Neuronal stem cell (in vitro differentiated cells): Measurements from ENCODE around the gene SAP30BP.

ENCODE experiments used
- DNase-seq: peaks from one replicate; pipeline ENCODE4 v3.0.0-alpha.2; 2013; ENCODE audit warnings: low spot score
- H2AFZ ChIP-seq: one replicate; pipeline ENCODE4 v1.6.1; 2013; ENCODE audit warnings: mild to moderate bottlenecking, low read length, inconsistent platforms
- H2AK5ac ChIP-seq: 2 replicates; pipeline ENCODE4 v1.6.1; 2013; ENCODE audit warnings: low read depth, mild to moderate bottlenecking, inconsistent platforms, low read length, moderate library complexity, mixed read lengths
- H2BK120ac ChIP-seq: 2 replicates; pipeline ENCODE4 v1.6.1; 2013; ENCODE audit warnings: low read depth, mild to moderate bottlenecking, inconsistent platforms, low read length, moderate library complexity, mixed read lengths
- H2BK12ac ChIP-seq: one replicate; pipeline ENCODE4 v1.6.1; 2013; ENCODE audit warnings: low read length, inconsistent platforms
- H2BK15ac ChIP-seq: 2 replicates; pipeline ENCODE4 v1.6.1; 2013; ENCODE audit warnings: mild to moderate bottlenecking, low read length, inconsistent platforms, mixed read lengths
- H2BK5ac ChIP-seq: one replicate; pipeline ENCODE4 v1.6.1; 2013; ENCODE audit warnings: inconsistent platforms, mild to moderate bottlenecking, low read length, moderate library complexity
- H3K14ac ChIP-seq: one replicate; pipeline ENCODE4 v1.6.1; 2013; ENCODE audit warnings: low read length, inconsistent platforms
- H3K18ac ChIP-seq: 2 replicates; pipeline ENCODE4 v1.6.1; 2013; ENCODE audit warnings: low read length, inconsistent platforms
- H3K23ac ChIP-seq: 2 replicates; pipeline ENCODE4 v1.6.1; 2013; ENCODE audit warnings: low read depth, mild to moderate bottlenecking, mixed read lengths, low read length, inconsistent platforms; ENCODE audit not compliant: poor library complexity
- H3K27ac ChIP-seq: replicated peaks from 3 replicates; pipeline ENCODE4 v1.5.1; 2013; ENCODE audit warnings: low read length, inconsistent platforms
- H3K27me3 ChIP-seq, 3 experiments: 2 replicates each; pipeline ENCODE4 v1.6.1; 2013; ENCODE audit warnings: low read length in 3 of 3, mild to moderate bottlenecking in 2 of 3, inconsistent platforms in 1 of 3, low read depth in 1 of 3, mixed read lengths in 1 of 3, moderate library complexity in 1 of 3; ENCODE audit not compliant: control insufficient read depth in 3 of 3, insufficient read depth in 3 of 3
- H3K36me3 ChIP-seq, 2 donors: replicated peaks in 1 of 2; 2 replicates each; pipeline ENCODE4 v1.6.1; 2013; ENCODE audit warnings: low read length in 2 of 2; ENCODE audit not compliant: control insufficient read depth in 2 of 2, insufficient read depth in 2 of 2
- H3K4ac ChIP-seq: 2 replicates; pipeline ENCODE4 v1.6.1; 2013; ENCODE audit warnings: inconsistent platforms, mild to moderate bottlenecking, low read length, moderate library complexity
- H3K4me1 ChIP-seq, 2 donors: 1 replicate in 1 of 2; 2 replicates in 1 of 2; pipeline ENCODE4 v1.6.1; 2013; ENCODE audit warnings: low read length in 2 of 2, low read depth in 1 of 2; ENCODE audit not compliant: control insufficient read depth in 2 of 2, insufficient read depth in 1 of 2
- H3K4me2 ChIP-seq: one replicate; pipeline ENCODE4 v1.6.1; 2013; ENCODE audit warnings: mild to moderate bottlenecking, low read length, inconsistent platforms; ENCODE audit not compliant: insufficient read depth, poor library complexity, severe bottlenecking
- H3K4me3 ChIP-seq, 2 donors: 2 replicates each; pipeline ENCODE4 v1.5.1; 2013; ENCODE audit warnings: low read length in 2 of 2, mild to moderate bottlenecking in 2 of 2, inconsistent platforms in 1 of 2, moderate library complexity in 1 of 2
- H3K79me1 ChIP-seq: one replicate; pipeline ENCODE4 v1.6.1; 2013; ENCODE audit warnings: low read depth, mild to moderate bottlenecking, inconsistent platforms, low read length, moderate library complexity
- H3K9ac ChIP-seq: one replicate; pipeline ENCODE4 v1.6.1; 2013; ENCODE audit warnings: mild to moderate bottlenecking, low read depth, low read length, inconsistent platforms; ENCODE audit not compliant: poor library complexity
- H3K9me3 ChIP-seq, 2 donors: replicated peaks in 1 of 2; 2 replicates each; pipeline versions ENCODE3 to v1.6.1; 2013; ENCODE audit warnings: low read length in 2 of 2, mild to moderate bottlenecking in 2 of 2, inconsistent platforms in 1 of 2, low read depth in 1 of 2, mixed read lengths in 1 of 2, moderate library complexity in 1 of 2; ENCODE audit not compliant: control insufficient read depth in 2 of 2, insufficient read depth in 1 of 2
- H4K8ac ChIP-seq: one replicate; pipeline ENCODE4 v1.6.1; 2013; ENCODE audit warnings: low read depth, mild to moderate bottlenecking, inconsistent platforms, low read length, moderate library complexity
- H4K91ac ChIP-seq: one replicate; pipeline ENCODE4 v1.6.1; 2013; ENCODE audit warnings: low read length, low read depth, mild to moderate bottlenecking, inconsistent platforms; ENCODE audit not compliant: poor library complexity
- WGBS, 2 donors: extraction: QIAGEN DNeasy Blood & Tissue Kit; methylation state at CpG; one replicate each; pipeline ENCODE4 v1.1.7; 2013; ENCODE audit warnings: missing lambda C conversion rate in 2 of 2, mixed read lengths in 1 of 2; ENCODE audit not compliant: insufficient read length in 2 of 2, insufficient replicate concordance in 1 of 2; ENCODE audit errors: extremely low coverage in 2 of 2; 5-methylcytosine and 5-hydroxymethylcytosine counted together

SAP30BP gene

GRCh38 chr17:75662511-75662910 is 4.6 kb upstream of the SAP30BP start:
- H3K9ac ChIP-seq, result no peak overlapping the region
- no CpG with 5 or more reads among the region's 9 CpGs for WGBS, 2 donors
- peaks cover 29 to 59% of the 10 kb centered on the region in 2 donors for H3K36me3 ChIP-seq

GRCh38 chr17:75664099-75664549 is 3.0 kb upstream of the SAP30BP start:
- Histone ChIP-seq H3K36me3 (peaks cover 28 to 59% of the 10 kb centered on the region in 2 donors), H3K9ac (no peak overlapping the region), H2BK5ac (no peak overlapping the region), H3K27ac (no peak overlapping the region), H3K23ac (no peak overlapping the region), H3K4me3 (no peak overlapping the region), H3K4ac (no peak overlapping the region), H2BK12ac (no peak overlapping the region), H3K9me3 (no peaks in the 10 kb centered on the region), H2AK5ac (no peak overlapping the region), H4K91ac (no peak overlapping the region), H3K79me1 (peaks cover 5% of the 10 kb centered on the region), H3K4me1 (peaks cover 1 to 11% of the 10 kb centered on the region in 2 donors), H3K4me2 (no peak overlapping the region), H3K18ac (no peak overlapping the region), H3K27me3 (no peaks in the 10 kb centered on the region), H4K8ac (no peak overlapping the region), H2BK120ac (no peak overlapping the region), H2AFZ (no peak overlapping the region), H2BK15ac (no peak overlapping the region), H3K14ac (no peak overlapping the region)
- no CpG with 5 or more reads among the region's 3 CpGs for WGBS, 2 donors
- DNase-seq, result no peak

More at GRCh38 chr17:75662511-75662910, 4.6 kb upstream of the SAP30BP start:
- no peak overlapping the region for H2BK120ac ChIP-seq
- H2AK5ac ChIP-seq, result no peak overlapping the region
- no peak overlapping the region for H3K27ac ChIP-seq
- no peak overlapping the region for H3K4ac ChIP-seq
- no peaks in the 10 kb centered on the region for H3K9me3 ChIP-seq
- H3K4me3 ChIP-seq, result no peak overlapping the region
- H2BK15ac ChIP-seq, result no peak overlapping the region
- peaks cover 1 to 7% of the 10 kb centered on the region in 2 donors for H3K4me1 ChIP-seq
- H3K14ac ChIP-seq, result no peak overlapping the region
- H4K91ac ChIP-seq, result no peak overlapping the region
- H3K79me1 ChIP-seq, result peaks cover 3% of the 10 kb centered on the region
- H3K18ac ChIP-seq, result no peak overlapping the region
- H2BK5ac ChIP-seq, result no peak overlapping the region
- H3K4me2 ChIP-seq, result no peak overlapping the region
- no peaks in the 10 kb centered on the region for H3K27me3 ChIP-seq
- no peak for DNase-seq
- no peak overlapping the region for H4K8ac ChIP-seq
- H3K23ac ChIP-seq, result no peak overlapping the region
- H2BK12ac ChIP-seq, result no peak overlapping the region
- H2AFZ ChIP-seq, result no peak overlapping the region

- no peak overlapping the region for H3K23ac ChIP-seq
- H3K4me3 ChIP-seq, result peak overlapping the region in 1 of 2 donors; percentile 93
- H3K14ac ChIP-seq, result no peak overlapping the region
- H4K8ac ChIP-seq, result no peak overlapping the region
- H2BK12ac ChIP-seq, result no peak overlapping the region
- no CpG with 5 or more reads among the region's 10 CpGs for WGBS, 2 donors
- DNase-seq, result no peak
- H3K79me1 ChIP-seq, result peaks cover 6% of the 10 kb centered on the region
- no peak overlapping the region for H2AK5ac ChIP-seq
- no peak overlapping the region for H3K4ac ChIP-seq
- H2BK15ac ChIP-seq, result no peak overlapping the region
- H3K9ac ChIP-seq, result no peak overlapping the region
- peaks cover 1 to 11% of the 10 kb centered on the region in 2 donors for H3K4me1 ChIP-seq
- no peak overlapping the region for H2BK120ac ChIP-seq
- H3K4me2 ChIP-seq, result peak overlapping the region; percentile 41
- no peak overlapping the region for H2AFZ ChIP-seq
- no peaks in the 10 kb centered on the region for H3K27me3 ChIP-seq
- no peak overlapping the region for H4K91ac ChIP-seq
- H3K9me3 ChIP-seq, result no peaks in the 10 kb centered on the region
- H2BK5ac ChIP-seq, result no peak overlapping the region
- H3K18ac ChIP-seq, result no peak overlapping the region
- no peak overlapping the region for H3K27ac ChIP-seq
- H3K36me3 ChIP-seq, result peaks cover 24 to 62% of the 10 kb centered on the region in 2 donors
These were observed 1.2 kb upstream of the SAP30BP start for GRCh38 chr17:75665981-75666380.

GRCh38 chr17:75667825-75668224 is 687 bp downstream of the SAP30BP start:
- no peak for DNase-seq
- Histone ChIP-seq H3K79me1 (peaks cover 10% of the 10 kb centered on the region), H2BK12ac (no peak overlapping the region), H3K4me1 (peaks cover 1 to 11% of the 10 kb centered on the region in 2 donors), H3K4me3 (peak overlapping the region; percentile 93 to 96), H2BK15ac (no peak overlapping the region), H3K18ac (no peak overlapping the region), H2AK5ac (no peak overlapping the region), H3K14ac (no peak overlapping the region), H3K9me3 (no peaks in the 10 kb centered on the region), H2BK5ac (no peak overlapping the region), H4K8ac (no peak overlapping the region), H3K9ac (no peak overlapping the region), H3K27ac (no peak overlapping the region), H2AFZ (peak overlapping the region; percentile 89), H2BK120ac (no peak overlapping the region), H3K4me2 (peak overlapping the region; percentile 77), H3K23ac (no peak overlapping the region), H4K91ac (no peak overlapping the region), H3K27me3 (no peaks in the 10 kb centered on the region), H3K4ac (no peak overlapping the region), H3K36me3 (peaks cover 20 to 64% of the 10 kb centered on the region in 2 donors)
- WGBS, 2 donors, result no CpG with 5 or more reads among the region's 4 CpGs
